MM.1S (cell line): ENCODE measurements around the gene PRM2.

Experiments
- CTCF ChIP-seq: fragments of 300-600 bp; sonication (generic); IDR thresholded peaks from 2 replicates; pipeline ENCODE4 v1.5.1; 2016; ENCODE audit warnings: antibody characterized with exemption, low read length, mixed read lengths
- EZH2 ChIP-seq: fragments of 300-600 bp; sonication (generic); optimal IDR thresholded peaks from 2 replicates; pipeline ENCODE3; 2017; ENCODE audit warnings: low read depth, mild to moderate bottlenecking, antibody characterized with exemption, low read length, mixed read lengths
- EZH2phosphoT487 ChIP-seq: fragments of 300-600 bp; sonication (generic); IDR thresholded peaks from 2 replicates; pipeline ENCODE4 v1.6.1; 2018; ENCODE audit warnings: antibody characterized with exemption, low read length

- no peak for TF ChIP-seq EZH2
- TF ChIP-seq CTCF = no peak
- TF ChIP-seq EZH2phosphoT487 = no peak
Measured at GRCh38 chr16:11310634-11310977, 34.3 kb upstream of the PRM2 start.
